GM08714 (cell line): ENCODE data around the gene NTNG1.

Source experiments
- H3K4me3 ChIP-seq: fragments of 200-500 bp; sonication (Bioruptor generic); 2 replicates; pipeline ENCODE4 v1.5.1; 2014; ENCODE audit warnings: mild to moderate bottlenecking, low read length, inconsistent platforms
- ZNF274 ChIP-seq: IDR thresholded peaks from 2 replicates; pipeline ENCODE4 v1.6.1; 2012; ENCODE audit warnings: mild to moderate bottlenecking, low read depth, low read length

The NTNG1 gene

DNA sequence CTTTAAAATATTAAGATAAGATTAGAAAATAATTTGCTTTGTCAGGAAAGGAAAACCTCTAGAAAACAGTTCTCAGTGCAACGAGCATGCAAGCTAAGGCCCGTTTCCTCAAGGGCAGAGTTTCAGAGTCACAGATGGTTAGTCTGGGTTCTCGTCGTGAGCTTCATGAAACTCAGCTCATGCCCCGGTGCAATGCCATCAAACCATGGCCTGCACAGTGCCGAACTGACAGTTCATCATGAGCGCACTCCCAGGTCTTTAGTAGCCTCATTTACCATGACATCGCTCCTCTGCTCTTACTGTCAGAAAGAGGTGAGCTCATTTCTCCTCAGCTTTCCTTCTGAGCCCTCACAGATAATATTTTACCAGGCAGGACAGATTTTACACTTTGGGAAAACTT lies 319.2 kb downstream of the NTNG1 start:
- TF ChIP-seq ZNF274: no peak
- no peak overlapping the region for H3K4me3 ChIP-seq

DNA sequence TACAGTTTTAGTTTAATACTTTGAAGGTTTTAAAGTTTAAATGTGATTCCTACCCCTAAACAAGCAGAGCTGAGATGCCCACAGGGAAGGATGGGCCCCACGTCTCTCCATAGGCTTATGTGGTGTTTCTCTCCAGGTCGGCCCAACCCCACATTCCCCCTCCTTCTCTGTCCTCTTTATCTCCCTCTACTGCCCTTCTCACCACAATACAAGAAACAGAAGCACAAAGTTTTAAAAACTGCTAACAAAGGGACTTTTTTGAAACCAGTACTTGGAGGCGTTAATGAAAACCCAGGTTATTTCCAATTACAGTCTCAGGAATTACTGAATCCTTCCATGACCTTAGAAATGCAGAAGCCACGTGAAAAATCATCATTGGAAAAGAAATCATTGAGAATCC lies 324.0 kb downstream of the NTNG1 start:
- no peak overlapping the region for H3K4me3 ChIP-seq
- no peak for TF ChIP-seq ZNF274

DNA sequence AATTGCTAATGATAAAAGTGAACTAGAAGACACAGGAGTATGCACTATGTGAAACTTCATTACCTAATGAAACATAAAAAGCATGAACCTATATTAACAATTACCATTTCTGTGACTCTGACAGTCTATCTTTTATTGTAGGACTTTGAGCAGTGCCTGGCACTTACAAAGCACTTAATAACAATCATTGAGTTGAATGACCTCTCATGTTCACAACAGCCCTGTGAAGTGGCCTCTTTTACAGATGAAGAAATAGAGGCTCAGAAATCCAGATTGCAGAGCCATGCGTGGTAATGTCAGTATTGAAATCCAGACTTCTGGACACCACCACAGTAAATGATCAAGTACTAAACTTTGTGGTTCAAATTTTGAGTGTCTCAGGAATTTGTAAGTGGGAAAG lies 326.4 kb downstream of the NTNG1 start:
- no peak for TF ChIP-seq ZNF274
- H3K4me3 ChIP-seq: no peak overlapping the region

DNA sequence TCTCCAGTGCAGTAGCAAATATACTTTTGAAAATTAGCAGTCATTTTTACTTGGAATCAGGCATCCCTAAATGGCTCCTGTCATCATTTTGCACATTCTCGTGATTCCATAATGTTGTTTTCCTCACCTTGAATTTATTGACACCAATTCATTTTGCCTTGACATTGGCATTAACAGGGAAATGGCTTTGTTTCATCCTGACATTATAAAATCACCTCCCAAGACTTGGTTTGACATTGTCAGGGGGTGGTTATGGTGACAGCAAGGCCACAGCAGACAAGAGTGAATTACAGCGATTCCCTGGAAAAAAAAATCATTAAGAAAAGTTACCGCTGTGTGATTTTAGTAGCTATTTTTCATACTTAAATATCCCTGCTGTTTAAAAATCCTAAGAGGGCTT lies 327.0 kb downstream of the NTNG1 start:
- no peak overlapping the region for H3K4me3 ChIP-seq
- no peak for TF ChIP-seq ZNF274

DNA sequence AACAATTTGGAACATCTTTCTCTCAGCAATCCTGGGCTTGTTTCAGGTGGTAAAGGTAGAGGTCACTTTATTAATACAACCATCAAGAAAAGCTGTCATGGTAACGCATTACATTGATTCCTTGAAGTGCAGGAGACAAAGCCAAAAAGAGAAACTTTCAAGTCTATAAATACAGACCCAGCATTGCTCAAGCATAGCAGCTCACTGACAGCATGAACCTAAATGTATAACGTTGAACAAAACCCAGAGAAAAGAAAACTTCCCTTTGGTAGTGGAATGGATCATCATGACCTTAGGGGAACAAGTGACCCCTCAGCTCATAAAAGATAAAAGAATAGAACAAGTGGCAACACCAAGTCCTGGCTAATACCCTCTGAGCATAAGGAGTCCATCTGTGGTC lies 332.2 kb downstream of the NTNG1 start:
- H3K4me3 ChIP-seq: no peak overlapping the region
- TF ChIP-seq ZNF274: no peak

DNA sequence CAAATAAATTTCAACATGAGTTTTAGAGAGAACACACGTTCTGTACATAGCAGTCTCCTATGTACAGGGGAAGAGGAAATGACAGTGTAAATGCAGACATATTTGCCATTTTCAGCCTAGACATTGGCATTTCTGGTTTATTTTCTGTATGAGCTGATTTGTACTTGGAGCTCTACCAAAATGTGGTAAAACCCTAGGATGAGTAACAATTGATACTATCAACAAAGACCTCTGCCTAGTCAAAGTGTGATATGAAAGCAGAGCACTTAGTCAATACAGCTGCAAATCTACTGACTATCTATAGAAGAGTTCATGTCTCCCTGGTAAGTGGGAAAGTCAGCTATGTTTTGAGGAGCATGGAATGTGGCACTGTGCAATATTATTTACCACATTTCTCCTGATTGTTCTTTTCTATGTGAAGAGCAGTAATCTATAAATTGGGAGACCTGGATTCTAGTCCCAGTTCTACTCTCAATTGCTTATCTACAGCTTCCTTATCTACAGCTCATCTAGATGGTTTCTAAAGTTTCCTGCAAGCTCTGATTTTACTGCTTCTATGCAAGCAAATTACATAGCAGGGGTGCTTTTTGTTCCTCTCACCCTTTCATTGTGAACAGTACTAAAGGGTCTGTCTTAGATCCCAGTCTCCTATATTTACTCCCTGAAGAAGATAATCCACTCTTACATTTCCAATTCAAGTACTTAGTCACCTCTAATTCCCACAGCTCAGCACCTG lies 334.2 kb downstream of the NTNG1 start:
- no peak for TF ChIP-seq ZNF274
- no peak overlapping the region for H3K4me3 ChIP-seq

DNA sequence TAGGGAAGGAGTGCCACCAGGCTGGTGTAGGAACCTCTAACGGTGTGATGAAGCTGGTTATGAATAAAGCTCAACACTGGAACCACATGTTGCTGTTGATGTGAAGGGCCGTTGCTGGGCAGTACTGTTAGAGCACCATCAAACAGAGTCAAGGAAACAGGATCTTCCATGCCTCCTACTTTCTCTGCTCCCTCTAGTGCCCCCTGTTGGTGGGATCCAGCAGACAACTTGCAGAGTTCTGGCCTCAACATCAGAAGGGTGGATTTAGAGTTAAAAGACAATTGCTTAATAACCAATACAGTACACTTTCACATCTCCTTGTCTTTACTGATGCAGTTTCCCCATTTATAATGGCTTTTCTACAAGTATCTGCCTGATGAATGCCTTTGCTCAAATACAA lies 336.4 kb downstream of the NTNG1 start:
- TF ChIP-seq ZNF274: no peak
- no peak overlapping the region for H3K4me3 ChIP-seq

DNA sequence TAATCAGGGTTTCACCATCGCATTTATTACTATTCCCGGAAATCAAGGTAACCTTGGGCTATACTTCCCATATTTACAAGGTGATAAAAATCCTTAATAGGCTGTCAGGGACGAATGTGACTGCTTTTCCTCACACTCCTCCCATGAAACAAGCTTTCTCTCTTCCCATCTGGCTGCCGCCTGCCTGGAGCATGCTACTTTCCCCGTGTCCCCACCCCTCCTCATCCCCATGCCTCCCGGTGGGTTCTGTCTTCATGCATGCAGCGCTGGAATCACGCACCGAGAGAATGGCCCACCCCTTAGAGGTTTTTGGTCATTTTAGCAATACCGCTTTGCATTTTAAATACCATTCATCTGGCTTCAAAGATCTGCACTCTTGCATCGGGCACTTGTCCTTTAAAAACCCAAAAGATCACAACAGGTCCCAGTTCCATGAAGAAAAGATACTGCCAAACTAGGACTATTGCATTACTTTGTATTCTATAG lies 339.1 kb downstream of the NTNG1 start:
- no peak for TF ChIP-seq ZNF274
- H3K4me3 ChIP-seq: no peak overlapping the region

DNA sequence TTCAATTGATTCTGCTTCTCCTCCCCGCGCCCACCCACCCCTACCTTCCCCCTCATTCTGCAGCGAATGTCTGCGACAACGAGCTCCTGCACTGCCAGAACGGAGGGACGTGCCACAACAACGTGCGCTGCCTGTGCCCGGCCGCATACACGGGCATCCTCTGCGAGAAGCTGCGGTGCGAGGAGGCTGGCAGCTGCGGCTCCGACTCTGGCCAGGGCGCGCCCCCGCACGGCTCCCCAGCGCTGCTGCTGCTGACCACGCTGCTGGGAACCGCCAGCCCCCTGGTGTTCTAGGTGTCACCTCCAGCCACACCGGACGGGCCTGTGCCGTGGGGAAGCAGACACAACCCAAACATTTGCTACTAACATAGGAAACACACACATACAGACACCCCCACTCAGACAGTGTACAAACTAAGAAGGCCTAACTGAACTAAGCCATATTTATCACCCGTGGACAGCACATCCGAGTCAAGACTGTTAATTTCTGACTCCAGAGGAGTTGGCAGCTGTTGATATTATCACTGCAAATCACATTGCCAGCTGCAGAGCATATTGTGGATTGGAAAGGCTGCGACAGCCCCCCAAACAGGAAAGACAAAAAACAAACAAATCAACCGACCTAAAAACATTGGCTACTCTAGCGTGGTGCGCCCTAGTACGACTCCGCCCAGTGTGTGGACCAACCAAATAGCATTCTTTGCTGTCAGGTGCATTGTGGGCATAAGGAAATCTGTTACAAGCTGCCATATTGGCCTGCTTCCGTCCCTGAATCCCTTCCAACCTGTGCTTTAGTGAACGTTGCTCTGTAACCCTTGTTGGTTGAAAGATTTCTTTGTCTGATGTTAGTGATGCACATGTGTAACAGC lies 339.9 kb downstream of the NTNG1 start:
- TF ChIP-seq ZNF274: no peak
- no peak overlapping the region for H3K4me3 ChIP-seq

DNA sequence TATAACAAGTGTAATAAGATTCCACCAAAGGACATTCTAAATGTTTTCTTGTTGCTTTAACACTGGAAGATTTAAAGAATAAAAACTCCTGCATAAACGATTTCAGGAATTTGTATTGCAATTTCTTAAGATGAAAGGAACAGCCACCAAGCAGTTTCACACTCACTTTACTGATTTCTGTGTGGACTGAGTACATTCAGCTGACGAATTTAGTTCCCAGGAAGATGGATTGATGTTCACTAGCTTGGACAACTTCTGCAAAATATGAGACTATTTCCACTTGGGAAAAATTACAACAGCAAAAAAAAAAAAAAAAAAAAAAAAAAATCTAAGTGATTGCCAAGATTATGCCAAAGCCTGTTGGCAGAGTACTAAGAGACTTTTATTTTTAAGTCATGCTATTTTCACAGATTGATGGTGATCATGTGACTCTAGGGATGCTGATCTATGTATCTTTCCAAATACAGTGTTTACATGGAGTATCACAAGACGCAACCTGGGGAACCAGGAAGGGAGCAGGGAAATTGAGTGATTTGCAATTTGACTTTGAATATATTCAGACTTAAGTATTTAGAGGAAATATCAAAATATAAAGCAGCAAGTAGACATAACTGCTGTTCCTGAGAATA lies 341.0 kb downstream of the NTNG1 start:
- H3K4me3 ChIP-seq: no peak overlapping the region
- no peak for TF ChIP-seq ZNF274

DNA sequence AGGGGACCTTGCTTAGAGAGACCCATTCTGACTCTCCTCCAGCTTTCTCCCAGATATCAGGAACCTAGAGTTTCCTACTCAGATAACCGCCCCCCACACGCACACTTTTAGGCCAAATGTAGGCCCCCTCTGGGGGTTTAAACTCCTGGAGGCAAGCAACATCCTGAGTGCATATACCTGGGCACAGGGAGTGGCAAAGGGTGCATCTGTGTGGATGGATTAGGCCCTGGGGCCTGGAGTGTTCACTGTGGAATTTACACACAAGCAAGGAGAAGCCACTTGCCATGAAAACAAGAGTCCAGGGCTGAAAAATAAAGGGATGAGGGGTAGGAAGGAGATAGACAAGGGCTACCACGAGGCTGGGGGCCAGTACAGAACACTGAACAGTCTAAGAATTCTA lies 343.1 kb downstream of the NTNG1 start:
- TF ChIP-seq ZNF274: no peak
- H3K4me3 ChIP-seq: no peak overlapping the region

DNA sequence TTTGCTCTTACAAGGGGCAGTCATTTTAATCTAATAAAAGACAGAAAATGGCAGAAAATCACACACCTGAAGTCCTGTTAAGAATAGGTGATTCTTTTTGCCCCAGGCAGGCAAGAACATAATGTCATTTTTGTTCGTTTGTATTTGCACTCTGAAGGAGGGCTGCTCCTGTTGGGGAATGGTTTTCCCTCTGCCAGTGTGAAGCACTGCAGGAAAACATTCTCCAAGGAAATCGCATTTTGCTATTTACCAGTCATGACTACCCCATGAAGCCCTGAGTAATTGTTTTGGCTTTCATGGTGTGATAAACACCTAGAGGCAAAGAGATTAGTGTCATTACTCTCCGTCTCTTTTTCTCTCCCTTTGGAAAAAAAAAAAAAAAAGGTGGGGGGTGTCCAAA lies 345.5 kb downstream of the NTNG1 start:
- no peak for TF ChIP-seq ZNF274
- no peak overlapping the region for H3K4me3 ChIP-seq

DNA sequence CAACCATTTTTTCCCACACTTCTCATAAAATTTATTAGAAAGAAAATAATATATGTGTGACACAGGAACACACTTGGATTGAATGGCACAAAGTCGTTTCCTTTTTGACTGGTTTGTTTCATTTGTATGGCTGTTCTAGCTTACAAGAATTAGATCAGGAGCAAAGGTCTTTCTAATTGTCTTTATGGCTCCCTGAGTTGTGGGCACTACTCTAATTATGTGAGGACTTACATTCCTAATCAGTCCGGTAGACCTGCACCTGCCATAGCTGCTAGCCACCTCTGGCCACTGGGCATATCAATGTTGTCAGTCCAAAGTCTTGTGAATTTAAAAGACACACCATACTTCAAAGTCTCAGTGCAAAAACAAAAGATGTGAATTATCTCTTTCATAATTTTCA lies 346.7 kb downstream of the NTNG1 start:
- TF ChIP-seq ZNF274: no peak
- H3K4me3 ChIP-seq: no peak overlapping the region

DNA sequence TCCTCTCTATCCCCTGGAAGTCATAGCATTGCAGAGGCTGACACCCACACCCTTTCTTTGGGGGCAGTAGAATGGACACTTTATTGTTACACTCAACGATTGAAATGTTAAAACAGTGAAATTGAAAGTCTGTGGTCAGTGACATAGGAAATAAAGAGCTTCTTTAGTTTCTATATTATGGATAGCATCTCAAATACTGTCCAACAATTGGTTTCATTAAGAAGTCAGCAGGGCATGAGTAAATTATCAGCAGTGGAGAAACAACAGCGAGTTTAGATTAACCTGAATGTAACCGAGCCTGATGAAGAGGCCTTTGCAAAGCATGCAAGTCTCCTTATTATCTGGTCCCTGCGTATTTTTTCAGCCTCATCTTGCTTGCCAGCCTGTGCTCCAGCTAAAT lies 350.7 kb downstream of the NTNG1 start:
- TF ChIP-seq ZNF274: no peak

More for the DNA sequence above, 350.7 kb downstream of the NTNG1 start:
- no peak overlapping the region for H3K4me3 ChIP-seq
